ENCODE measurements around the gene ACP1. TPM values are rescaled to one million over a fixed set of nuclear protein-coding genes. Genes with fewer than 3 reads are reported as not detected.

ACP1 gene
- total RNA-seq, 1 experiment from 2014 or later: 132 TPM

DNA sequence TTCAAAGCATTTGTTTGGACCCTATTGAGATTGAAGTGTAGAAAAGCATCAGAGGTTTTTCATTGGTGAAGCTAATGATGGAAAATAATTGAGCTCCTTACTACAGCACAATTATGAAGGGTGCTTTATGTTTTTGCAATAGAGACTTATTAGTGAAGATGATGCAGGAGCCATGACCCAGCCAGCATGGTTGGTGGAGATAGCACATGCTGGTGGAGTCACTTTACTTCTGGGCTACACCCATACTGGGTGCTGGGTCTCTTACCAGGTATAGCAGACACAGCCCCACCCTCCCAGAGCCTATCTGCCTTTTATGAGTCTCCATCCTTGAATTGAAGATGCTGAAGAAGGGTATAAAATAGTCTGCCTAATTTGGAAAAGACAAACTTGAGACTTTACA is 3.6 kb downstream of the ACP1 start:
- intact Hi-C loops (cut with micrococcal nuclease): loop anchor here (10.0 kb wide), 1 partner anchor 116 kb away; no protein-coding TSS in a partner anchor
- BruUV-seq (replicated peaks): no TSS peak
- H3K36me3 Mint-ChIP-seq (ENCODE audit: insufficient read depth, unreplicated experiment): peaks cover 34% of the 10 kb centered on the region
- ChIA-PET CTCF (interaction anchor here (1.0 kb wide), 1 partner anchor 18 kb away, joined by 3 read pairs; no protein-coding TSS in a partner anchor), POLR2A (interaction anchor here (0.7 to 1.4 kb wide), 2 partner anchors 91 to 147 kb away, joined by 3 read pairs; no protein-coding TSS in a partner anchor)
- no peaks in the 10 kb centered on the region for H3K27me3 Mint-ChIP-seq (ENCODE audit: insufficient read depth, unreplicated experiment)
- H3K4me3 Mint-ChIP-seq (ENCODE audit: unreplicated experiment): no peak overlapping the region
- H3K9me3 Mint-ChIP-seq (ENCODE audit: unreplicated experiment): no peaks in the 10 kb centered on the region
- peaks cover 41% of the 10 kb centered on the region for H3K4me1 Mint-ChIP-seq (ENCODE audit: insufficient read depth, unreplicated experiment)
- no peak overlapping the region for H3K27ac Mint-ChIP-seq (ENCODE audit: low read depth, unreplicated experiment)
- TF ChIP-seq, protein P1, sequence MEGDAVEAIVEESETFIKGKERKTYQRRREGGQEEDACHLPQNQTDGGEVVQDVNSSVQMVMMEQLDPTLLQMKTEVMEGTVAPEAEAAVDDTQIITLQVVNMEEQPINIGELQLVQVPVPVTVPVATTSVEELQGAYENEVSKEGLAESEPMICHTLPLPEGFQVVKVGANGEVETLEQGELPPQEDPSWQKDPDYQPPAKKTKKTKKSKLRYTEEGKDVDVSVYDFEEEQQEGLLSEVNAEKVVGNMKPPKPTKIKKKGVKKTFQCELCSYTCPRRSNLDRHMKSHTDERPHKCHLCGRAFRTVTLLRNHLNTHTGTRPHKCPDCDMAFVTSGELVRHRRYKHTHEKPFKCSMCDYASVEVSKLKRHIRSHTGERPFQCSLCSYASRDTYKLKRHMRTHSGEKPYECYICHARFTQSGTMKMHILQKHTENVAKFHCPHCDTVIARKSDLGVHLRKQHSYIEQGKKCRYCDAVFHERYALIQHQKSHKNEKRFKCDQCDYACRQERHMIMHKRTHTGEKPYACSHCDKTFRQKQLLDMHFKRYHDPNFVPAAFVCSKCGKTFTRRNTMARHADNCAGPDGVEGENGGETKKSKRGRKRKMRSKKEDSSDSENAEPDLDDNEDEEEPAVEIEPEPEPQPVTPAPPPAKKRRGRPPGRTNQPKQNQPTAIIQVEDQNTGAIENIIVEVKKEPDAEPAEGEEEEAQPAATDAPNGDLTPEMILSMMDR (IDR thresholded peaks at IDR 0.05; ENCODE audit: unreplicated experiment): no peak
- no peak for DNase-seq (ENCODE audit: unreplicated experiment)

GRCh38 chr2:269356-270030 is 4.7 kb downstream of the ACP1 start:
- no peak for DNase-seq (ENCODE audit: unreplicated experiment)
- no TSS peak for BruUV-seq (replicated peaks)
- intact Hi-C loops (cut with micrococcal nuclease): loop anchor here (10.0 kb wide), 1 partner anchor 115 kb away; no protein-coding TSS in a partner anchor
- H3K27ac Mint-ChIP-seq (ENCODE audit: low read depth, unreplicated experiment): no peak overlapping the region
- ChIA-PET CTCF (interaction anchor here (0.7 to 0.9 kb wide), 2 partner anchors 17 to 350 kb away, joined by 3 read pairs; no protein-coding TSS in a partner anchor), POLR2A (no interaction called here)
- TF ChIP-seq, protein P1 (IDR thresholded peaks at IDR 0.05; ENCODE audit: unreplicated experiment): no peak
- no peak overlapping the region for H3K4me3 Mint-ChIP-seq (ENCODE audit: unreplicated experiment)
- no peaks in the 10 kb centered on the region for H3K27me3 Mint-ChIP-seq (ENCODE audit: insufficient read depth, unreplicated experiment)
- H3K9me3 Mint-ChIP-seq (ENCODE audit: unreplicated experiment): no peaks in the 10 kb centered on the region
- peaks cover 41% of the 10 kb centered on the region for H3K4me1 Mint-ChIP-seq (ENCODE audit: insufficient read depth, unreplicated experiment)
- H3K36me3 Mint-ChIP-seq (ENCODE audit: insufficient read depth, unreplicated experiment): peaks cover 43% of the 10 kb centered on the region

DNA sequence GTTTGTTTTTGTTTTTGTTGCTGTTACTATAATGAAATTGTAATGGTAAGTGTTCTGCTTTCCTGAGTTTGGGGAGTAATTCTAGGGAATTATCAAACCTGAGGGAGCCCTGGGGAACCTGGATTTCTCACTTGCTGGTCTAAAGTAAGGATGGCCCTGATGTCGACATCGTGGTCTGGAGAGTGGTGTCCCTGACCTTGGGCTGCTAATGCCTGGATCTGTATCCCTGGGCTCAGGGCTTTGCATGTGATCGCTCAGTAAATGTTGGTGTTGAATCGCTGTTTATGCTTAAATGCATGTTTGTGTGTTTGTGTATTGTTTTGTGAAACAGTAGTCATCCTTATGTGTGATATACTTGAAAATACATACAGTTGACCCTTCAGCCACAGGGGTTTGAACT is 6.1 kb downstream of the ACP1 start:
- peaks cover 41% of the 10 kb centered on the region for H3K4me1 Mint-ChIP-seq (ENCODE audit: insufficient read depth, unreplicated experiment)
- ChIA-PET CTCF (interaction anchor here (0.7 kb wide), 1 partner anchor 374 kb away, joined by 4 read pairs; no protein-coding TSS in a partner anchor), POLR2A (no interaction called here)
- no peak overlapping the region for H3K4me3 Mint-ChIP-seq (ENCODE audit: unreplicated experiment)
- intact Hi-C loops (cut with micrococcal nuclease): no loop called here
- DNase-seq (ENCODE audit: unreplicated experiment): no peak
- TF ChIP-seq, protein P1 (IDR thresholded peaks at IDR 0.05; ENCODE audit: unreplicated experiment): no peak
- no TSS peak for BruUV-seq (replicated peaks)
- peaks cover 56% of the 10 kb centered on the region for H3K36me3 Mint-ChIP-seq (ENCODE audit: insufficient read depth, unreplicated experiment)
- H3K27ac Mint-ChIP-seq (ENCODE audit: low read depth, unreplicated experiment): no peak overlapping the region
- H3K9me3 Mint-ChIP-seq (ENCODE audit: unreplicated experiment): no peaks in the 10 kb centered on the region
- H3K27me3 Mint-ChIP-seq (ENCODE audit: insufficient read depth, unreplicated experiment): no peaks in the 10 kb centered on the region

DNA sequence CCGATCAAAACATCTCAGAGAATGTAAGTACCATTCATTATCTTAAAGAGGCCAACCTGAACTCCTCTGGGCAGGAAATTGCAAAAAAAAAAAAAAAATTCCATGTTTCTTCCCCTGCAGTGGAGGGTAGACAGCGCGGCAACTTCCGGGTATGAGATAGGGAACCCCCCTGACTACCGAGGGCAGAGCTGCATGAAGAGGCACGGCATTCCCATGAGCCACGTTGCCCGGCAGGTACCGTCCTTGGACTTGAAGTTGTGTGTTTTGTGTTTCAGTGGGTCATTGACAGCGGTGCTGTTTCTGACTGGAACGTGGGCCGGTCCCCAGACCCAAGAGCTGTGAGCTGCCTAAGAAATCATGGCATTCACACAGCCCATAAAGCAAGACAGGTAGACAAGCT is 7.2 kb downstream of the ACP1 start:
- Mint-ChIP-seq H3K27ac (ENCODE audit: low read depth, unreplicated experiment) (no peak overlapping the region), H3K36me3 (ENCODE audit: insufficient read depth, unreplicated experiment) (peaks cover 67% of the 10 kb centered on the region), H3K27me3 (ENCODE audit: insufficient read depth, unreplicated experiment) (no peaks in the 10 kb centered on the region), H3K4me1 (ENCODE audit: insufficient read depth, unreplicated experiment) (peaks cover 37% of the 10 kb centered on the region), H3K4me3 (ENCODE audit: unreplicated experiment) (no peak overlapping the region), H3K9me3 (ENCODE audit: unreplicated experiment) (no peaks in the 10 kb centered on the region)
- POLR2A ChIA-PET: interaction anchor here (1.2 to 1.3 kb wide), 2 partner anchors 8 to 11 kb away, joined by 3 read pairs; partner anchors contain the start of gene SH3YL1
- TF ChIP-seq, protein P1 (IDR thresholded peaks at IDR 0.05; ENCODE audit: unreplicated experiment): no peak
- DNase-seq (ENCODE audit: unreplicated experiment): no peak
- BruUV-seq (replicated peaks): no TSS peak
- CTCF ChIA-PET: interaction anchor here (0.6 to 0.8 kb wide), 2 partner anchors 14 to 19 kb away, joined by 3 to 4 read pairs; no protein-coding TSS in a partner anchor
- intact Hi-C loops (cut with micrococcal nuclease): no loop called here
